ENCODE results near the gene SEMA4C. TPM values are rescaled to one million over a fixed set of nuclear protein-coding genes. Genes with fewer than 3 reads are reported as not detected.

Gene SEMA4C
- total RNA-seq, 1 experiment from 2014 or later, result 40.2 TPM

DNA sequence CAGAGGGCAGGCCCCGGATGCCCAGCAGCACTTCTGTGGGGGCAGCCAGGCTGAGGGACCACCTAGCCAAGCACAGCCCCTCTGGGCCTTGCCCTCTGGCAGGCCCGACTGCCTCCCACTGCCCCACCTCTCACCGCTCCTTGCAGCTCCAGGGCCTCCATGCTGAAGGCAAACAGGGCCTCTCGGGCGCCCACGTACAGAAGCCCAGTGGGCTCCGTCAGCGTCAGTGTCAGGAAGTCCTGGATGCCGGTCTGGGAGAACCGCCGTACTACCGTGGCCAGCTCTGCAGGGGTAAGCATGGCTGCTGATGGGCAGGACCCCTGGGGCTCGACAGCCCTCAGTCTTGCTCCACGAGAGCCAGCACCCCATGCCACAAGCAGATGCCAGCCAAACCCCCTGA, 3.7 kb downstream of the SEMA4C start:
- Histone ChIP-seq H3K4me1 (ENCODE audit: control insufficient read depth, insufficient read depth, low read length) (peaks cover 12% of the 10 kb centered on the region), H3K4me3 (ENCODE audit: low read depth in 2 of 2, low read length in 2 of 2) (no peak overlapping the region), H3K9me3 (ENCODE audit: control insufficient read depth, insufficient read depth, low read depth, low read length) (no peaks in the 10 kb centered on the region), H3K27ac (ENCODE audit: low read length) (no peak overlapping the region), H3K36me3 (ENCODE audit: control insufficient read depth, insufficient read depth, low read length) (peaks cover 11% of the 10 kb centered on the region; the same call in 1 of the 2 replicates), H3K27me3 (ENCODE audit: control insufficient read depth, insufficient read depth, low read length) (no peaks in the 10 kb centered on the region)
- DNase-seq (ENCODE audit: low read depth, low spot score), result no peak
- ATAC-seq, result no peak
- intact Hi-C loops (cut with micrococcal nuclease; ENCODE audit: unreplicated experiment) (no loop called here), in situ Hi-C loops (cut with HindIII; ENCODE audit: low pct_unique_long_range_greater_than_20kb, low sequenced_read_pairs) (no loop called here)
- ChIA-PET POLR2A (no interaction called here), CTCF (no interaction called here)
- TF ChIP-seq TCF7L2 (IDR thresholded peaks at IDR 0.05; ENCODE audit: low read depth, low read length), result no peak
- TF ChIP-seq, protein P1, sequence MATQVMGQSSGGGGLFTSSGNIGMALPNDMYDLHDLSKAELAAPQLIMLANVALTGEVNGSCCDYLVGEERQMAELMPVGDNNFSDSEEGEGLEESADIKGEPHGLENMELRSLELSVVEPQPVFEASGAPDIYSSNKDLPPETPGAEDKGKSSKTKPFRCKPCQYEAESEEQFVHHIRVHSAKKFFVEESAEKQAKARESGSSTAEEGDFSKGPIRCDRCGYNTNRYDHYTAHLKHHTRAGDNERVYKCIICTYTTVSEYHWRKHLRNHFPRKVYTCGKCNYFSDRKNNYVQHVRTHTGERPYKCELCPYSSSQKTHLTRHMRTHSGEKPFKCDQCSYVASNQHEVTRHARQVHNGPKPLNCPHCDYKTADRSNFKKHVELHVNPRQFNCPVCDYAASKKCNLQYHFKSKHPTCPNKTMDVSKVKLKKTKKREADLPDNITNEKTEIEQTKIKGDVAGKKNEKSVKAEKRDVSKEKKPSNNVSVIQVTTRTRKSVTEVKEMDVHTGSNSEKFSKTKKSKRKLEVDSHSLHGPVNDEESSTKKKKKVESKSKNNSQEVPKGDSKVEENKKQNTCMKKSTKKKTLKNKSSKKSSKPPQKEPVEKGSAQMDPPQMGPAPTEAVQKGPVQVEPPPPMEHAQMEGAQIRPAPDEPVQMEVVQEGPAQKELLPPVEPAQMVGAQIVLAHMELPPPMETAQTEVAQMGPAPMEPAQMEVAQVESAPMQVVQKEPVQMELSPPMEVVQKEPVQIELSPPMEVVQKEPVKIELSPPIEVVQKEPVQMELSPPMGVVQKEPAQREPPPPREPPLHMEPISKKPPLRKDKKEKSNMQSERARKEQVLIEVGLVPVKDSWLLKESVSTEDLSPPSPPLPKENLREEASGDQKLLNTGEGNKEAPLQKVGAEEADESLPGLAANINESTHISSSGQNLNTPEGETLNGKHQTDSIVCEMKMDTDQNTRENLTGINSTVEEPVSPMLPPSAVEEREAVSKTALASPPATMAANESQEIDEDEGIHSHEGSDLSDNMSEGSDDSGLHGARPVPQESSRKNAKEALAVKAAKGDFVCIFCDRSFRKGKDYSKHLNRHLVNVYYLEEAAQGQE (IDR thresholded peaks at IDR 0.05; ENCODE audit: insufficient read depth in 1 of 2, low read depth in 2 of 2, low read length in 1 of 2), result no peak
- no peak for TF ChIP-seq SIN3A (IDR thresholded peaks at IDR 0.05; ENCODE audit: borderline replicate concordance, insufficient read depth, low read depth, low read length)
- TF ChIP-seq, protein P2, sequence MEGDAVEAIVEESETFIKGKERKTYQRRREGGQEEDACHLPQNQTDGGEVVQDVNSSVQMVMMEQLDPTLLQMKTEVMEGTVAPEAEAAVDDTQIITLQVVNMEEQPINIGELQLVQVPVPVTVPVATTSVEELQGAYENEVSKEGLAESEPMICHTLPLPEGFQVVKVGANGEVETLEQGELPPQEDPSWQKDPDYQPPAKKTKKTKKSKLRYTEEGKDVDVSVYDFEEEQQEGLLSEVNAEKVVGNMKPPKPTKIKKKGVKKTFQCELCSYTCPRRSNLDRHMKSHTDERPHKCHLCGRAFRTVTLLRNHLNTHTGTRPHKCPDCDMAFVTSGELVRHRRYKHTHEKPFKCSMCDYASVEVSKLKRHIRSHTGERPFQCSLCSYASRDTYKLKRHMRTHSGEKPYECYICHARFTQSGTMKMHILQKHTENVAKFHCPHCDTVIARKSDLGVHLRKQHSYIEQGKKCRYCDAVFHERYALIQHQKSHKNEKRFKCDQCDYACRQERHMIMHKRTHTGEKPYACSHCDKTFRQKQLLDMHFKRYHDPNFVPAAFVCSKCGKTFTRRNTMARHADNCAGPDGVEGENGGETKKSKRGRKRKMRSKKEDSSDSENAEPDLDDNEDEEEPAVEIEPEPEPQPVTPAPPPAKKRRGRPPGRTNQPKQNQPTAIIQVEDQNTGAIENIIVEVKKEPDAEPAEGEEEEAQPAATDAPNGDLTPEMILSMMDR (IDR thresholded peaks at IDR 0.05), result no peak
- no peak for TF ChIP-seq POLR2AphosphoS5 (IDR thresholded peaks at IDR 0.05; ENCODE audit: low read depth, low read length)
- no TSS peak for BruUV-seq (replicated peaks)

DNA sequence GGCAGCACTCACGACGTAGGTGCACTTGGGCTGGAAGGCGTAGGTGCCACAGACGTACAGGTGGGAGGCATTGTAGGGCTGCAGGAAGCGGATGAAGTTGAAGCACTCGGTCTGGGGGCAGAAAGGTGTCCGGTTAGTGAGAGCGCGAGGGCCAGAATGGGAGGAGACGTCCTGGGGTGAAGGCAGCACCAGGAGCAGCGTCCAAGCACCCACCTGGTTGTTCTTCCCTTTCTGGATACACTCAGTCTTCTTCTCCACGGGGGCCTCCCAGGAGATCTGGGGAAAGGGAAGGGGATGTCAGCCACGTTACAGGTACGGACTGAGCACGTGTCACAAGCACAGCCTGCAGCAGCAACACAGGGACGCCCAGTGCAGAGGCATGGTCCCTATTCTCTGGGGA, 4.2 kb downstream of the SEMA4C start:
- Histone ChIP-seq H3K4me1 (ENCODE audit: control insufficient read depth, insufficient read depth, low read length) (peaks cover 9% of the 10 kb centered on the region), H3K9me3 (ENCODE audit: control insufficient read depth, insufficient read depth, low read depth, low read length) (no peaks in the 10 kb centered on the region), H3K4me3 (ENCODE audit: low read depth in 2 of 2, low read length in 2 of 2) (no peak overlapping the region), H3K27me3 (ENCODE audit: control insufficient read depth, insufficient read depth, low read length) (no peaks in the 10 kb centered on the region), H3K27ac (ENCODE audit: low read length) (no peak overlapping the region), H3K36me3 (ENCODE audit: control insufficient read depth, insufficient read depth, low read length) (peaks cover 11% of the 10 kb centered on the region; the same call in 1 of the 2 replicates)
- no peak for ATAC-seq
- no peak for DNase-seq (ENCODE audit: low read depth, low spot score)
- intact Hi-C loops (cut with micrococcal nuclease; ENCODE audit: unreplicated experiment), result no loop called here
- no TSS peak for BruUV-seq (replicated peaks)
- ChIA-PET CTCF (no interaction called here), POLR2A (no interaction called here)
- no peak for TF ChIP-seq TCF7L2 (IDR thresholded peaks at IDR 0.05; ENCODE audit: low read depth, low read length)
- no peak for TF ChIP-seq POLR2AphosphoS5 (IDR thresholded peaks at IDR 0.05; ENCODE audit: low read depth, low read length)
- TF ChIP-seq, protein P1 (IDR thresholded peaks at IDR 0.05; ENCODE audit: insufficient read depth in 1 of 2, low read depth in 2 of 2, low read length in 1 of 2), result no peak
- no peak for TF ChIP-seq SIN3A (IDR thresholded peaks at IDR 0.05; ENCODE audit: borderline replicate concordance, insufficient read depth, low read depth, low read length)
- TF ChIP-seq, protein P2 (IDR thresholded peaks at IDR 0.05), result no peak
- in situ Hi-C loops (cut with HindIII; ENCODE audit: low pct_unique_long_range_greater_than_20kb, low sequenced_read_pairs), result no loop called here
